Lower leg skin (tissue), 3 donors: ENCODE measurements around the gene IFNAR2.
"Not testable (repeated sequence)": the region's sequence is repeated elsewhere in the genome, so short reads cannot be mapped to it uniquely, and the experiment has no call there.

Source experiments
- CTCF ChIP-seq, 3 donors: fragments of 450-650 bp; IDR thresholded peaks; one replicate each; pipeline ENCODE4 v1.5.1; 2016; ENCODE audit warnings: antibody characterized with exemption in 3 of 3, mild to moderate bottlenecking in 3 of 3, moderate library complexity in 2 of 3
- POLR2A ChIP-seq, 2 donors: fragments of 450-650 bp; IDR thresholded peaks; one replicate each; pipeline ENCODE4 v1.6.1; 2016 to 2017; ENCODE audit warnings: antibody characterized with exemption in 2 of 2, mild to moderate bottlenecking in 1 of 2, moderate library complexity in 1 of 2

DNA sequence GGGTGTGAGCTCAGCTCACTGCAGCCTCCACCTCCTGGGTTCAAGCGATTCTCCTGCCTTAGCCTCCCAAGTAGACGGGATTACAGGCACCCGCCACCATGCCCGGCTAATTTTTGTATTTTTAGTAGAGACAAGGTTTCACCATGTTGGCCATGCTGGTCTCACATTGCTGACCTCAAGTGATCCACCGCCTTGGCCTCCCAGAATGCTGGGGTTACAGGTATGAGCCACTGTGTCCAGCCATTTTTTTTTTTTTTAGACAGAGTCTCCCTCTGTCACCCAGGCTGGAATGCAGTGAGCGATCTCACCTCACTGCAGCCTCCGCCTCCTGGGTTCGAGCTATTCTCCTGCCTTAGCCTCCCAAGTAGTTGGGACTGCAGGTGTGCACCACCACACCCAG is 13.1 kb downstream of the IFNAR2 start:
- not testable (repeated sequence) for TF ChIP-seq CTCF, POLR2A (IDR thresholded peaks at IDR 0.05)
